Measurements from ENCODE around the gene AQP7. TPM values are rescaled to one million over a fixed set of nuclear protein-coding genes. Genes with fewer than 3 reads are reported as not detected.

AQP7 gene
- total and polyA plus RNA-seq, 9 of the 15 experiments (the other 6 are each of a cell fraction or from before 2014, with no cell fraction given): 0.04 to 0.53 (median 0.07) TPM; not detected in 4

- 0 out of 2 replicates have a peak, but pooled peaks have one; percentile 33 for TF ChIP-seq MTA2 (IDR thresholded peaks at IDR 0.05; ENCODE audit: low read depth)
- TF ChIP-seq CBFA2T2 (conservative IDR thresholded peaks at IDR 0.05): peak; percentile 73
- 0 out of 2 replicates have a peak, but pooled peaks have one; percentile 21 for TF ChIP-seq NFIC (IDR thresholded peaks at IDR 0.05)
These were observed 25.2 kb downstream of the AQP7 start (continued) for GRCh38 chr9:33377089-33377715.

GRCh38 chr9:33375841-33376321 is 26.5 kb downstream of the AQP7 start:
- ChIA-PET POLR2A (interaction anchor here (0.8 to 1.2 kb wide), 2 partner anchors 15 to 107 kb away, joined by 3 to 4 read pairs; no protein-coding TSS in a partner anchor), CTCF (ENCODE audit: low intra/inter-chr PET ratio) (no interaction called here)
- H3K36me3 ChIP-seq (ENCODE audit: control insufficient read depth, insufficient read depth, low read length): peaks cover 8% of the 10 kb centered on the region; the same call in 2 of the 3 replicates
- no peaks in the 10 kb centered on the region for H4K20me1 ChIP-seq (replicated peaks; ENCODE audit: control insufficient read depth, insufficient read depth, low read length)
- WGBS (ENCODE audit: insufficient coverage, low coverage, missing lambda C conversion rate): 2% methylated on average over 7 of the region's 7 CpGs
- peak overlapping the region; percentile 61 for H3K27ac ChIP-seq (ENCODE audit: extremely low read depth, low read depth, low read length)
- H2AFZ ChIP-seq (ENCODE audit: low read depth, low read length): peak overlapping the region; percentile 26
- BruUV-seq (replicated peaks): no TSS peak
- H3K9ac ChIP-seq (ENCODE audit: insufficient read depth in 1 of 2, low read depth in 2 of 2, low read length in 2 of 2): peak overlapping the region; percentile 20 to 68; a peak in 1 of 4 replicates
- intact Hi-C loops (cut with micrococcal nuclease): loop anchor here (2.0 kb wide), 1 partner anchor 71 kb away; the partner anchor contains the start of gene AQP3
- in situ Hi-C loops (cut with MboI): no loop called here
- peaks cover 23 to 27% of the 10 kb centered on the region in 2 experiments for H3K4me1 ChIP-seq (replicated peaks in 1 of 2; ENCODE audit: control insufficient read depth in 2 of 2, insufficient read depth in 2 of 2, low read length in 2 of 2)
- H3K9me1 ChIP-seq (ENCODE audit: control insufficient read depth, insufficient read depth, low read length): no peaks in the 10 kb centered on the region
- H3K4me2 ChIP-seq (ENCODE audit: insufficient read depth, low read length): peak overlapping the region; percentile 51
- peak; percentile 57 to 86 (median 61) for DNase-seq (ENCODE audit: extremely low read depth in 1 of 4, low spot score in 3 of 4)
- ATAC-seq: peak; percentile 77
- no peak overlapping the region for H3K4me3 ChIP-seq
- FAIRE-seq: peak; percentile 92
- no peaks in the 10 kb centered on the region for H3K9me3 ChIP-seq (replicated peaks; ENCODE audit: control insufficient read depth, insufficient read depth, low read depth, low read length)
- no peaks in the 10 kb centered on the region for H3K79me2 ChIP-seq (ENCODE audit: control insufficient read depth, insufficient read depth, low read length)
- H3K27me3 ChIP-seq (ENCODE audit: control insufficient read depth in 2 of 2, insufficient read depth in 2 of 2, low read length in 2 of 2): no peaks in the 10 kb centered on the region
- TF ChIP-seq TEAD4 (IDR thresholded peaks at IDR 0.05; ENCODE audit: low read length) (peak; percentile 52; the same call in 1 of the 2 replicates), TEAD4 (CRISPR knock-in tag; IDR thresholded peaks at IDR 0.05; ENCODE audit: borderline replicate concordance) (no peak), ZFX (CRISPR knock-in tag; IDR thresholded peaks at IDR 0.05) (peak; percentile 32; the same call in 1 of the 2 replicates), BMI1 (IDR thresholded peaks at IDR 0.05; ENCODE audit: low read length) (no peak), NR0B1 (IDR thresholded peaks at IDR 0.05; ENCODE audit: partially characterized antibody) (no peak), KLF16 (IDR thresholded peaks at IDR 0.05) (peak; percentile 70), RBM39 (optimal IDR thresholded peaks at IDR 0.05; ENCODE audit: low read depth, low read length) (no peak)
- TF ChIP-seq, protein P1, sequence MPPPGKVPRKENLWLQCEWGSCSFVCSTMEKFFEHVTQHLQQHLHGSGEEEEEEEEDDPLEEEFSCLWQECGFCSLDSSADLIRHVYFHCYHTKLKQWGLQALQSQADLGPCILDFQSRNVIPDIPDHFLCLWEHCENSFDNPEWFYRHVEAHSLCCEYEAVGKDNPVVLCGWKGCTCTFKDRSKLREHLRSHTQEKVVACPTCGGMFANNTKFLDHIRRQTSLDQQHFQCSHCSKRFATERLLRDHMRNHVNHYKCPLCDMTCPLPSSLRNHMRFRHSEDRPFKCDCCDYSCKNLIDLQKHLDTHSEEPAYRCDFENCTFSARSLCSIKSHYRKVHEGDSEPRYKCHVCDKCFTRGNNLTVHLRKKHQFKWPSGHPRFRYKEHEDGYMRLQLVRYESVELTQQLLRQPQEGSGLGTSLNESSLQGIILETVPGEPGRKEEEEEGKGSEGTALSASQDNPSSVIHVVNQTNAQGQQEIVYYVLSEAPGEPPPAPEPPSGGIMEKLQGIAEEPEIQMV (tag; conservative IDR thresholded peaks at IDR 0.05; ENCODE audit: low read depth): no peak
